Skeletal muscle cell (primary cell): ENCODE data around the gene PCGF6.
"Not testable (repeated sequence)": the region's sequence is repeated elsewhere in the genome, so short reads cannot be mapped to it uniquely, and the experiment has no call there.

ENCODE experiments used
- DNase-seq: peaks from one replicate; pipeline ENCODE4 v3.0.0-alpha.2; 2010; ENCODE audit warnings: low read depth
- H3K4me3 ChIP-seq: 2 replicates; pipeline ENCODE4 v1.5.1; 2011; ENCODE audit warnings: low read depth, mild to moderate bottlenecking, control low read depth, low read length, moderate library complexity

The PCGF6 gene

GRCh38 chr10:103350517-103351260, at the start of gene PCGF6:
TSS of gene PCGF6 (minus strand) at chr10:103351140. CDS start at chr10:103351066, 74 bp downstream.
- peak within 1 kb of the TSS; percentile 75 for H3K4me3 ChIP-seq
- DNase-seq = peak; percentile 26

GRCh38 chr10:103397191-103397825, 46.4 kb upstream of the PCGF6 start:
- DNase-seq = no peak
- peak overlapping the region; percentile 89 for H3K4me3 ChIP-seq

GRCh38 chr10:103396789-103397087, 45.8 kb upstream of the PCGF6 start:
- no peak for DNase-seq
- peak overlapping the region; percentile 89 for H3K4me3 ChIP-seq

- H3K4me3 ChIP-seq = peak within 1 kb of the TSS; percentile 89
- peak; percentile 92 for DNase-seq
These were observed 45.3 kb upstream of the PCGF6 start, which contains the start of the genes ATP5MK and PDCD11 for GRCh38 chr10:103396067-103396788. TSS of gene ATP5MK (minus strand) at chr10:103396475. CDS start at chr10:103392457, 4,018 bp downstream. TSS of gene PDCD11 (plus strand) at chr10:103396626. CDS start at chr10:103398427, 1,801 bp downstream.

- H3K4me3 ChIP-seq = peak overlapping the region; percentile 89
These were observed 44.8 kb upstream of the PCGF6 start for GRCh38 chr10:103395754-103396066.

GRCh38 chr10:103394180-103394579, 43.2 kb upstream of the PCGF6 start:
- no peak overlapping the region for H3K4me3 ChIP-seq
- DNase-seq = no peak

More at GRCh38 chr10:103395754-103396066, 44.8 kb upstream of the PCGF6 start:
- no peak for DNase-seq

GRCh38 chr10:103382769-103383168, 31.8 kb upstream of the PCGF6 start:
- DNase-seq = no peak
- H3K4me3 ChIP-seq = no peak overlapping the region

- DNase-seq = no peak
- no peak overlapping the region for H3K4me3 ChIP-seq
These were observed 23.3 kb upstream of the PCGF6 start for GRCh38 chr10:103374263-103374662.

GRCh38 chr10:103373544-103373943, 22.6 kb upstream of the PCGF6 start:
- H3K4me3 ChIP-seq = no peak overlapping the region
- DNase-seq = no peak

GRCh38 chr10:103367782-103368518, 17.0 kb upstream of the PCGF6 start, which contains the start of gene TAF5:
TSS of gene TAF5 (plus strand) at chr10:103367976. CDS start at chr10:103367990, 14 bp downstream.
- DNase-seq = peak; percentile 85
- peak within 1 kb of the TSS; percentile 90 for H3K4me3 ChIP-seq

GRCh38 chr10:103367379-103367781, 16.4 kb upstream of the PCGF6 start:
- H3K4me3 ChIP-seq = peak overlapping the region; percentile 90
- no peak for DNase-seq

- not testable (repeated sequence) for H3K4me3 ChIP-seq, DNase-seq
These were observed 9.9 kb upstream of the PCGF6 start for GRCh38 chr10:103360791-103361190.

GRCh38 chr10:103359493-103359892, 8.6 kb upstream of the PCGF6 start:
- H3K4me3 ChIP-seq, DNase-seq: not testable (repeated sequence)

- DNase-seq = no peak
- H3K4me3 ChIP-seq = no peak overlapping the region
These were observed 5.1 kb upstream of the PCGF6 start for GRCh38 chr10:103355906-103356599.

- not testable (repeated sequence) for H3K4me3 ChIP-seq, DNase-seq
These were observed 3.6 kb upstream of the PCGF6 start for GRCh38 chr10:103354567-103354966.

GRCh38 chr10:103353281-103353680, 2.3 kb upstream of the PCGF6 start:
- DNase-seq = no peak

GRCh38 chr10:103350175-103350516, 794 bp downstream of the PCGF6 start:
- no peak for DNase-seq
- H3K4me3 ChIP-seq = peak overlapping the region; percentile 75

More at GRCh38 chr10:103353281-103353680, 2.3 kb upstream of the PCGF6 start:
- H3K4me3 ChIP-seq = no peak overlapping the region

GRCh38 chr10:103336370-103336769, 14.6 kb downstream of the PCGF6 start:
- no peak for DNase-seq
- no peak overlapping the region for H3K4me3 ChIP-seq

GRCh38 chr10:103334567-103334966, 16.4 kb downstream of the PCGF6 start:
- DNase-seq = no peak

More at GRCh38 chr10:103334567-103334966, 16.4 kb downstream of the PCGF6 start:
- H3K4me3 ChIP-seq = no peak overlapping the region
